Epithelial cell of proximal tubule (primary cell): ENCODE results near the gene ZNF181. TPM values are rescaled to one million over a fixed set of nuclear protein-coding genes. Genes with fewer than 3 reads are reported as not detected.
A peak's percentile ranks its signal among the peaks of the same experiment; 100 is the strongest.
"Not testable (repeated sequence)": the region's sequence is repeated elsewhere in the genome, so short reads cannot be mapped to it uniquely, and the experiment has no call there.

Experiments used
- DNase-seq: peaks from one replicate; pipeline ENCODE4 v3.0.0-alpha.2; 2011; ENCODE audit warnings: low read depth
- H3K4me3 ChIP-seq: 2 replicates; pipeline ENCODE4 v1.5.1; 2011; ENCODE audit warnings: low read depth, mild to moderate bottlenecking, low read length
- CTCF ChIP-seq: conservative IDR thresholded peaks from 2 replicates; pipeline ENCODE4 v1.5.1; 2012; ENCODE audit warnings: low read depth, mild to moderate bottlenecking, low read length
- total RNA-seq: library from RNA; depleted of rRNA; stranded (reverse); fragments of >200 nt; gene quantifications from 2 replicates; pipeline ENCODE4 v1.2.3, GENCODE V29; 2015

ZNF181 gene
- total RNA-seq = 5.1 and 5.6 TPM in 2 replicates

GRCh38 chr19:34733746-34734536 lies at the start of gene ZNF181:
Gene ZNF181, plus strand, starts transcription at chr19:34734243. Its CDS starts 795 bp downstream, at chr19:34735038.
- peak within 1 kb of the TSS; percentile 72 for H3K4me3 ChIP-seq
- no peak for TF ChIP-seq CTCF
- peak; percentile 56 for DNase-seq

- DNase-seq, H3K4me3 ChIP-seq: not testable (repeated sequence)
Measured at GRCh38 chr19:34685266-34685665, 48.8 kb upstream of the ZNF181 start.

- no peak for DNase-seq
- no peak overlapping the region for H3K4me3 ChIP-seq
- no peak for TF ChIP-seq CTCF
Measured at GRCh38 chr19:34686455-34686854, 47.6 kb upstream of the ZNF181 start.

- DNase-seq = no peak
- H3K4me3 ChIP-seq = no peak overlapping the region
- no peak for TF ChIP-seq CTCF
Measured at GRCh38 chr19:34687348-34687747, 46.7 kb upstream of the ZNF181 start.

GRCh38 chr19:34688592-34688991 lies 45.5 kb upstream of the ZNF181 start:
- TF ChIP-seq CTCF = no peak
- DNase-seq = no peak
- H3K4me3 ChIP-seq = no peak overlapping the region

GRCh38 chr19:34690372-34690771 lies 43.7 kb upstream of the ZNF181 start:
- no peak for TF ChIP-seq CTCF
- H3K4me3 ChIP-seq = no peak overlapping the region
- DNase-seq = no peak

GRCh38 chr19:34692549-34692948 lies 41.5 kb upstream of the ZNF181 start:
- DNase-seq = no peak
- H3K4me3 ChIP-seq = no peak overlapping the region
- TF ChIP-seq CTCF = no peak
